HCT116 (cell line): Measurements from ENCODE around the gene GPX4. TPM values are rescaled to one million over a fixed set of nuclear protein-coding genes. Genes with fewer than 3 reads are reported as not detected.

Source experiments
- ATAC-seq: fragments of 200-7000 bp; cut with Tn5 transposase; 2 replicates; pipeline ENCODE4 v1.9.1; 2020; ENCODE audit warnings: mild to moderate bottlenecking, moderate library complexity
- BruUV-seq: library from RNA; stranded (reverse); fragments of 400-500 nt; replicated peaks from 2 replicates; lab custom pipeline; 2021; lab: Mats Ljungman, UMichigan
- CTCF ChIA-PET: fragments of 300-600 bp; sonication (Branson Sonifier 250); formaldehyde crosslinking; loops from one replicate; lab custom pipeline; 2021; ENCODE audit warnings: antibody characterized with exemption; lab: Charles Lee
- POLR2A ChIA-PET: fragments of 300-600, 350-600 bp; sonication (Branson Sonifier 250); formaldehyde crosslinking; loops from one replicate; lab custom pipeline; 2021; ENCODE audit warnings: antibody characterized with exemption; lab: Charles Lee
- RAD21 ChIA-PET, 2 experiments: fragments of 300-600 bp; sonication (Branson Sonifier 250); formaldehyde crosslinking; loops; one replicate each; lab custom pipeline; 2023; ENCODE audit warnings: low total read pairs in 2 of 2; ENCODE audit not compliant: uncharacterized antibody in 2 of 2, unreplicated experiment in 2 of 2, low non-redundant PET in 1 of 2; lab: Charles Lee
- DNase-seq: peaks from one replicate; pipeline ENCODE4 v3.0.0-alpha.2; 2010; ENCODE audit warnings: low read depth, low spot score
- H2AFZ ChIP-seq: fragments of 200-600 bp; shearing (Covaris generic), sonication (generic); 2 replicates; pipeline ENCODE4 v1.6.1; 2017; ENCODE audit warnings: low read depth, mixed run types, mixed read lengths, antibody characterized with exemption, low read length; ENCODE audit not compliant: poor library complexity, severe bottlenecking
- H3K27ac ChIP-seq: 2 replicates; pipeline ENCODE4 v1.5.1; 2012; ENCODE audit warnings: low read depth, low read length
- H3K27me3 ChIP-seq: fragments of 200-600 bp; sonication (generic); 2 replicates; pipeline ENCODE4 v1.6.1; 2016; ENCODE audit warnings: mixed run types, low read length, mixed read lengths; ENCODE audit not compliant: insufficient read depth
- H3K36me3 ChIP-seq, 2 experiments: fragments of 200-500 bp in 1 of 2; fragments of 200-600 bp in 1 of 2; sonication (Bioruptor generic) in 1 of 2; sonication (generic) in 1 of 2; 2 replicates each; pipeline versions ENCODE4 v1.5.1 to v1.6.1; 2014 to 2016; ENCODE audit warnings: low read length in 2 of 2, inconsistent platforms in 1 of 2, mixed read lengths in 1 of 2, mixed run types in 1 of 2; ENCODE audit not compliant: insufficient read depth in 2 of 2, control insufficient read depth in 1 of 2
- H3K4me1 ChIP-seq, 2 experiments: fragments of 200-600 bp in 1 of 2; sonication (generic) in 1 of 2; 2 replicates each; pipeline versions ENCODE4 v1.5.1 to v1.6.1; 2012 to 2017; ENCODE audit warnings: low read length in 2 of 2, inconsistent platforms in 1 of 2, mild to moderate bottlenecking in 1 of 2, mixed read lengths in 1 of 2, mixed run types in 1 of 2, moderate library complexity in 1 of 2; ENCODE audit not compliant: insufficient read depth in 2 of 2, control insufficient read depth in 1 of 2
- H3K4me2 ChIP-seq: fragments of 200-600 bp; sonication (generic); 2 replicates; pipeline ENCODE4 v1.6.1; 2017; ENCODE audit warnings: mixed run types, low read length, mixed read lengths
- H3K4me3 ChIP-seq, 2 experiments: fragments of 200-600 bp in 1 of 2; sonication (generic) in 1 of 2; replicated peaks in 1 of 2; 2 replicates each; pipeline ENCODE4 v1.5.1; 2011 to 2016; ENCODE audit warnings: low read length in 2 of 2, control low read depth in 1 of 2, low read depth in 1 of 2, mild to moderate bottlenecking in 1 of 2, mixed read lengths in 1 of 2, mixed run types in 1 of 2
- H3K79me2 ChIP-seq: fragments of 200-600 bp; sonication (generic); 2 replicates; pipeline ENCODE4 v1.6.1; 2017; ENCODE audit warnings: mild to moderate bottlenecking, mixed run types, low read length, moderate library complexity, mixed read lengths; ENCODE audit not compliant: insufficient read depth
- H3K9ac ChIP-seq: fragments of 200-600 bp; sonication (generic); 2 replicates; pipeline ENCODE4 v1.6.1; 2016; ENCODE audit warnings: low read length, mixed read lengths
- H3K9me2 ChIP-seq: fragments of 200-600 bp; sonication (generic), shearing (Covaris generic); 2 replicates; pipeline ENCODE4 v1.6.1; 2017; ENCODE audit warnings: mixed run types, mild to moderate bottlenecking, moderate library complexity; ENCODE audit not compliant: insufficient read depth
- H3K9me3 ChIP-seq, 2 experiments: fragments of 200-500 bp in 1 of 2; fragments of 200-600 bp in 1 of 2; sonication (Bioruptor generic) in 1 of 2; sonication (generic) in 1 of 2; 2 replicates each; pipeline ENCODE4 v1.6.1; 2014 to 2017; ENCODE audit warnings: low read length in 2 of 2, mixed read lengths in 2 of 2, inconsistent platforms in 1 of 2, low read depth in 1 of 2, mild to moderate bottlenecking in 1 of 2, mixed run types in 1 of 2, moderate library complexity in 1 of 2; ENCODE audit not compliant: control insufficient read depth in 1 of 2, insufficient read depth in 1 of 2
- H4K20me1 ChIP-seq: fragments of 200-600 bp; sonication (generic), shearing (Covaris generic); 2 replicates; pipeline ENCODE4 v1.6.1; 2017; ENCODE audit warnings: mixed run types, mild to moderate bottlenecking, moderate library complexity; ENCODE audit not compliant: insufficient read depth
- CEBPB ChIP-seq: IDR thresholded peaks from 2 replicates; pipeline ENCODE4 v1.6.1; 2012; ENCODE audit warnings: low read depth
- FOSL1 ChIP-seq: IDR thresholded peaks from 2 replicates; pipeline ENCODE4 v1.6.1; 2012; ENCODE audit warnings: low read depth
- JUND ChIP-seq: IDR thresholded peaks from 2 replicates; pipeline ENCODE4 v1.6.1; 2012
- MAX ChIP-seq: IDR thresholded peaks from 2 replicates; pipeline ENCODE4 v1.6.1; 2012
- POLR2AphosphoS5 ChIP-seq: IDR thresholded peaks from 2 replicates; pipeline ENCODE4 v1.6.1; 2011; ENCODE audit warnings: mild to moderate bottlenecking, low read depth, low read length, moderate library complexity
- REST ChIP-seq: IDR thresholded peaks from 2 replicates; pipeline ENCODE4 v1.6.1; 2012; ENCODE audit warnings: low read depth
- SP1 ChIP-seq: IDR thresholded peaks from 2 replicates; pipeline ENCODE4 v1.6.1; 2012; ENCODE audit warnings: low read depth
- YY1 ChIP-seq: IDR thresholded peaks from 2 replicates; pipeline ENCODE4 v1.6.1; 2011; ENCODE audit warnings: low read length, low read depth, moderate library complexity, mild to moderate bottlenecking; ENCODE audit not compliant: insufficient replicate concordance; ENCODE audit errors: extremely low read depth
- ZNF274 ChIP-seq: fragments of 200-500 bp; sonication (Bioruptor generic); IDR thresholded peaks from 2 replicates; pipeline ENCODE4 v1.6.1; 2014; ENCODE audit warnings: mild to moderate bottlenecking, low read depth, low read length, inconsistent platforms
- intact Hi-C: fragments of 100-400 bp; cut with micrococcal nuclease; formaldehyde crosslinking; loops from 2 replicates; pipeline ENCODE4 v1.10.0; 2022
- total RNA-seq: library from RNA; stranded (reverse); gene quantifications from one replicate; pipeline ENCODE4 v1.2.1, GENCODE V29; 2021; ENCODE audit not compliant: unreplicated experiment
- TF ChIP-seq, protein P1 (sequence below), 3 experiments: fragments of 200-600 bp in 1 of 3; sonication (generic) in 1 of 3; IDR thresholded peaks in 2 of 3; conservative IDR thresholded peaks in 1 of 3; 2 replicates each; pipeline ENCODE4 v1.5.1; 2012 to 2017; ENCODE audit warnings: low read depth in 2 of 3, low read length in 2 of 3, antibody characterized with exemption in 1 of 3, borderline replicate concordance in 1 of 3, control low read depth in 1 of 3, mild to moderate bottlenecking in 1 of 3, mixed read lengths in 1 of 3, mixed run types in 1 of 3, moderate library complexity in 1 of 3; ENCODE audit not compliant: insufficient read depth in 1 of 3

The GPX4 gene
- total RNA-seq, 1 experiment from 2014 or later: 481 TPM

GRCh38 chr19:1076951-1077350 lies 26.8 kb upstream of the GPX4 start (continued):
- TF ChIP-seq REST: no peak

GRCh38 chr19:1079566-1080111 lies 24.2 kb upstream of the GPX4 start:
- ChIA-PET CTCF (interaction anchor here (1.5 kb wide), 1 partner anchor 15 kb away, joined by 4 read pairs; no protein-coding TSS in a partner anchor), POLR2A (no interaction called here), RAD21 (no interaction called here)
- TF ChIP-seq, protein P1, sequence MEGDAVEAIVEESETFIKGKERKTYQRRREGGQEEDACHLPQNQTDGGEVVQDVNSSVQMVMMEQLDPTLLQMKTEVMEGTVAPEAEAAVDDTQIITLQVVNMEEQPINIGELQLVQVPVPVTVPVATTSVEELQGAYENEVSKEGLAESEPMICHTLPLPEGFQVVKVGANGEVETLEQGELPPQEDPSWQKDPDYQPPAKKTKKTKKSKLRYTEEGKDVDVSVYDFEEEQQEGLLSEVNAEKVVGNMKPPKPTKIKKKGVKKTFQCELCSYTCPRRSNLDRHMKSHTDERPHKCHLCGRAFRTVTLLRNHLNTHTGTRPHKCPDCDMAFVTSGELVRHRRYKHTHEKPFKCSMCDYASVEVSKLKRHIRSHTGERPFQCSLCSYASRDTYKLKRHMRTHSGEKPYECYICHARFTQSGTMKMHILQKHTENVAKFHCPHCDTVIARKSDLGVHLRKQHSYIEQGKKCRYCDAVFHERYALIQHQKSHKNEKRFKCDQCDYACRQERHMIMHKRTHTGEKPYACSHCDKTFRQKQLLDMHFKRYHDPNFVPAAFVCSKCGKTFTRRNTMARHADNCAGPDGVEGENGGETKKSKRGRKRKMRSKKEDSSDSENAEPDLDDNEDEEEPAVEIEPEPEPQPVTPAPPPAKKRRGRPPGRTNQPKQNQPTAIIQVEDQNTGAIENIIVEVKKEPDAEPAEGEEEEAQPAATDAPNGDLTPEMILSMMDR (IDR thresholded peaks at IDR 0.05 in 2 of 3, conservative IDR thresholded peaks at IDR 0.05 in 1 of 3; ENCODE audit: borderline replicate concordance in 1 of 3, insufficient read depth in 1 of 3, low read depth in 2 of 3, low read length in 2 of 3): no peak
- TF ChIP-seq JUND (no peak), CEBPB (no peak), FOSL1 (no peak), POLR2AphosphoS5 (no peak), REST (no peak), YY1 (no peak), SP1 (no peak), MAX (no peak), ZNF274 (no peak)
- no peaks in the 10 kb centered on the region for H3K9me3 ChIP-seq
- no peak overlapping the region for H2AFZ ChIP-seq
- no peaks in the 10 kb centered on the region for H3K79me2 ChIP-seq
- H4K20me1 ChIP-seq: no peaks in the 10 kb centered on the region
- peaks cover 4 to 26% of the 10 kb centered on the region in 2 experiments for H3K4me1 ChIP-seq
- ATAC-seq: no peak
- H3K4me3 ChIP-seq: no peak overlapping the region
- intact Hi-C loops: no loop called here
- H3K9me2 ChIP-seq: no peaks in the 10 kb centered on the region
- H3K27me3 ChIP-seq: no peaks in the 10 kb centered on the region
- peaks cover 0 to 16% of the 10 kb centered on the region in 2 experiments; a peak in 2 of 4 replicates for H3K36me3 ChIP-seq
- H3K4me2 ChIP-seq: no peak overlapping the region
- DNase-seq: no peak
- no peak overlapping the region for H3K9ac ChIP-seq
- H3K27ac ChIP-seq: no peak overlapping the region
- BruUV-seq: no TSS peak
